Activated T-cell treated with anti-CD3 and anti-CD28 coated beads, Interleukin-2, amount 50 U/mL, for 1 hour (primary cell): ENCODE results near the gene ATP13A2.
"Not testable (repeated sequence)": the region's sequence is repeated elsewhere in the genome, so short reads cannot be mapped to it uniquely, and the experiment has no call there.

ENCODE experiments used
- DNase-seq: peaks from one replicate; pipeline ENCODE4 v3.0.0-alpha.2; 2020

ATP13A2 gene

DNA sequence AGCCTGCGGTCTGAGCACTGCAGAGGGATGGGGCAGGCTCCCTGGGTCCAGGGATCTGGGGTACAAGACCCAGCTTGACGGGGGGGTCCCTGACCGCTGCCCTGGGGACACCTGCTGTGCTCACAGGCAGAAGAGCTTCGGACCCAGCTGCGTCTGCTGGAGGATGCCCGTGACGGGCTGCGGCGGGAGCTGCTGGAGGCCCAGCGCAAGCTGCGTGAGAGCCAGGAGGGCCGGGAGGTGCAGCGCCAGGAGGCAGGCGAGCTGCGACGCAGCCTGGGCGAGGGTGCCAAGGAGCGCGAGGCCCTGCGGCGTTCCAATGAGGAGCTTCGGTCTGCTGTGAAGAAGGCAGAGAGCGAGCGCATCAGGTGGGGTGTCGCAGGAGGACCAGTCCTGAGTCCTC lies 56.5 kb downstream of the ATP13A2 start:
- no peak for DNase-seq

DNA sequence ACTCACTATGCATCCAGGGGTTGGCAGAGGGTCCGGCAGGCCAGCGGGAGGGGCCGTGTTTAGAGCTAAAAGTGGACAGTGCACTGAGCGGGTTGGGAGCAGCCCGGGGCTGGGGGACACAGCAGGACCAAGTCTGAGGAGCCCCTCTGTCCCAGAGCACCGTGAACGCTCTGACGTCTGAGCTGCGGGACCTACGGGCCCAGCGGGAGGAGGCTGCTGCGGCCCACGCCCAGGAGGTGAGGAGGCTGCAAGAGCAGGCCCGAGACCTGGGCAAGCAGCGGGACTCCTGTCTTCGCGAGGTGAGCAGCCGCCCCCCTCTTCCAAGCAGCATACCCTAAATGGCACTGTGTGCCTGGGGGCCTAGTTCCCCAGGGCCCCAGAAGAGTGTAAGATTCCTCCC lies 57.1 kb downstream of the ATP13A2 start:
- no peak for DNase-seq

GRCh38 chr1:16952376-16952775 lies 59.4 kb downstream of the ATP13A2 start:
- DNase-seq, result not testable (repeated sequence)

GRCh38 chr1:16949026-16949425 lies 62.7 kb downstream of the ATP13A2 start:
- DNase-seq, result not testable (repeated sequence)

- DNase-seq, result not testable (repeated sequence)
Observed at GRCh38 chr1:16948282-16948891, 63.3 kb downstream of the ATP13A2 start.

- DNase-seq, result no peak
Observed at GRCh38 chr1:16946646-16947045, 65.1 kb downstream of the ATP13A2 start.

DNA sequence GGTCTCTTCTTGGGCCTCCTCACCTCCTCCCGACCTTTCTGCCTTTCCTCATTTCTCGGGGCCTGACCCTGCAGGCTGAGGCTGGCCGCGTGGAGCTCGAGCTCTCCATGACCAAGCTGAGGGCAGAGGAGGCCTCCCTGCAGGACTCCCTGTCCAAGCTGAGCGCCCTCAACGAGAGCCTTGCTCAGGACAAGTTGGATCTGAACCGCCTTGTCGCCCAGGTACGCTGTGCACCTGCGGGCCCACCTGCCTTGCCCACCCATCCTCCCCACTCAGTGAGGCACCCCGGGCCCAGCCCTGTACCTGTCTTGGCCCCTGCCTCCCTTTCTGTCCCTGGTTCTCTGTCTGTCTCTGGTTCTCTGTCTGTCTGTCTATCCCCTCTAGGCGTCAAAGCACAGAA lies 65.5 kb downstream of the ATP13A2 start:
- DNase-seq, result not testable (repeated sequence)

DNA sequence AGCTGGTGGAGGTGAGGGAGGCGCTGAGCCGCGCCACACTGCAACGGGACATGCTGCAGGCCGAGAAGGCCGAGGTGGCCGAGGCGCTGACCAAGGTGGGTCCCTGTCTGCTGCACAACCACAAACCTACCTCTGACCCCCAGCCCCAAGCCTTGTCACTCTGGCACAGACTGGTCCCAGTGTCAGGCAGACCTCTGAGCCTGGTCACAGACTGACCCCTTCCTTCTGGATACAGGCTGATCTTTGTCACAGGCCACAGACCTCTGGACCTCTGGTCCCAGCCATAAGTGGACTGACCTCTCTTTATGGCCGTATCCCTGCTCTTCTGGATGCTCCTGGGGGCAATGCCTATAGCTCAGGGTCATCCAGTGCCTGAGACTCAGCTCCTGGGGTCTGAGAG lies 66.2 kb downstream of the ATP13A2 start:
- DNase-seq, result not testable (repeated sequence)

GRCh38 chr1:16944038-16944437 lies 67.7 kb downstream of the ATP13A2 start:
- DNase-seq, result no peak

- DNase-seq, result not testable (repeated sequence)
Observed at GRCh38 chr1:16939386-16940180, 72.1 kb downstream of the ATP13A2 start.

DNA sequence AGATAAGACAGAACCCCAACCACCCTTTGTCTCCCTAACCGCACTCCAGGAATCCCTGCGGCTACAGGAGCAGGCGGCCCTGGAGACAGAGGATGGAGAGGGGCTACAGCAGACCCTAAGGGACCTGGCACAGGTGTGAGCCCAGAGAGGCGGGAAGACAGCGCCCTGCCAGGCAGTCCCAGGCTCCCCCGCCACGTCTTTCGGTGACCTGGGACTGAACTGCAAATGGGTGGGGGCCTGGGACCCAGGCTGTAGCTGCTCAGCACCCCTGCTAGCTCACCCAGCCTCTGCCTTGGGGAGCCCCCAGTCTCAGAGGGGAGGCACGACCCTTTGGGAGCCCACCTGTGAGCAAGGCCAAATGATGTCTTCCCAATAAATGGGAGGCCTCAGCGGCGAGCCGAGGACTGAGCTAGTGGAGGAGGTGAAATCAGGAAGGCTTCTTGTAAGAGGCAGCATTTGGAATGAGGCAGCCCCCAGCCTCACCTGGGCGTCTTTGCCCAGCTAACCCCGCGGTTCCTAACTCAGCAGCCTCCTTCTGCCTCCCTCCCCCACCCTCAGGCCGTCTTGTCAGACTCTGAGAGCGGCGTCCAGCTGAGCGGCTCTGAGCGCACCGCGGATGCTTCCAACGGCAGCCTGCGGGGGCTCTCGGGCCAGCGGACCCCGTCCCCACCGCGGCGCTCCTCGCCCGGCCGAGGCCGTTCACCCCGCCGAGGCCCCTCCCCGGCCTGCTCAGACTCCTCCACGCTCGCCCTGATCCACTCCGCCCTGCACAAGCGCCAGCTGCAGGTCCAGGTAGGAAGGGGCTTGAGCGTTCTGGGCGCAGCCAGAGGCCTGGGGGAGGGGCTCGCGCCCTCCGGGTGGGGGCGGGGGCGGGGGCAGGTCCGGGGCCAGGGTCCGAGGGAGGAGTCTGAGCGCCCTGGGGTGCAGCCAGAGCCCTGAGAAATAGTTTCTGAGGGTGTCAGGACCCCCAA lies 73.1 kb downstream of the ATP13A2 start:
- no peak for DNase-seq

GRCh38 chr1:16936580-16936979 lies 75.1 kb downstream of the ATP13A2 start:
- not testable (repeated sequence) for DNase-seq
